Neural cell (in vitro differentiated cells): ENCODE measurements around the gene NKD1. TPM values are rescaled to one million over a fixed set of nuclear protein-coding genes. Genes with fewer than 3 reads are reported as not detected.

ENCODE experiments used
- H2AFZ ChIP-seq: fragments of 200-600, 300-800 bp; sonication (generic), shearing (Covaris generic); 2 replicates; pipeline ENCODE4 v1.6.0; 2014; ENCODE audit warnings: low read depth, mild to moderate bottlenecking, antibody characterized with exemption, low read length, moderate library complexity
- H3F3A ChIP-seq: fragments of 200-600 bp; shearing (Covaris generic); 2 replicates; pipeline ENCODE4 v1.6.1; 2016; ENCODE audit warnings: mild to moderate bottlenecking, moderate library complexity, mixed read lengths, antibody characterized with exemption, low read length; ENCODE audit not compliant: insufficient read depth, poor library complexity, severe bottlenecking
- H3K27ac ChIP-seq: fragments of 200-600, 300-800 bp; sonication (generic), shearing (Covaris generic); 2 replicates; pipeline ENCODE4 v1.5.1; 2014; ENCODE audit warnings: mild to moderate bottlenecking, low read length, moderate library complexity
- H3K27me3 ChIP-seq: fragments of 300-800, 200-600 bp; sonication (generic), shearing (Covaris generic); 2 replicates; pipeline ENCODE4 v1.6.0; 2014; ENCODE audit warnings: mild to moderate bottlenecking, low read depth, low read length, moderate library complexity; ENCODE audit not compliant: insufficient read depth
- H3K36me3 ChIP-seq: fragments of 300-800, 200-600 bp; sonication (generic), shearing (Covaris generic); 2 replicates; pipeline ENCODE4 v1.5.1; 2014; ENCODE audit warnings: mild to moderate bottlenecking, antibody characterized with exemption, low read length, moderate library complexity; ENCODE audit not compliant: insufficient read depth
- H3K4me2 ChIP-seq: fragments of 300-800, 200-600 bp; sonication (generic), shearing (Covaris generic); 2 replicates; pipeline ENCODE4 v1.6.0; 2014; ENCODE audit warnings: mild to moderate bottlenecking, low read length
- H3K4me3 ChIP-seq: fragments of 300-800, 200-600 bp; sonication (generic), shearing (Covaris generic); 2 replicates; pipeline ENCODE4 v1.5.1; 2014; ENCODE audit warnings: mild to moderate bottlenecking, low read length, moderate library complexity
- H3K79me2 ChIP-seq: fragments of 200-600 bp; shearing (Covaris generic); replicated peaks from 2 replicates; pipeline ENCODE4 v1.6.0; 2014; ENCODE audit warnings: mild to moderate bottlenecking, low read length, moderate library complexity; ENCODE audit not compliant: insufficient read depth
- H3K9ac ChIP-seq: fragments of 300-800, 200-600 bp; sonication (generic), shearing (Covaris generic); 2 replicates; pipeline ENCODE4 v1.6.1; 2016; ENCODE audit warnings: mild to moderate bottlenecking, low read length, mixed read lengths
- H3K9me2 ChIP-seq: fragments of 200-600 bp; shearing (Covaris generic); 2 replicates; pipeline ENCODE4 v1.6.1; 2016; ENCODE audit warnings: mild to moderate bottlenecking, low read length, mixed read lengths; ENCODE audit not compliant: insufficient read depth
- H3K9me3 ChIP-seq: fragments of 200-600, 300-800 bp; sonication (generic), shearing (Covaris generic); 2 replicates; pipeline ENCODE4 v1.6.1; 2016; ENCODE audit warnings: mild to moderate bottlenecking, mixed run types, low read length, moderate library complexity, mixed read lengths
- H4K20me1 ChIP-seq: fragments of 200-600 bp; shearing (Covaris generic); 2 replicates; pipeline ENCODE4 v1.6.1; 2016; ENCODE audit warnings: mild to moderate bottlenecking, mixed run types; ENCODE audit not compliant: insufficient read depth
- EP300 ChIP-seq: fragments of 450-650 bp; conservative IDR thresholded peaks from 2 replicates; pipeline ENCODE4 v1.6.1; 2014; ENCODE audit warnings: antibody characterized with exemption, mild to moderate bottlenecking, moderate library complexity; ENCODE audit not compliant: poor library complexity, severe bottlenecking
- EZH2 ChIP-seq: fragments of 200-600, 300-800 bp; shearing (Covaris generic), sonication (generic); IDR thresholded peaks from 2 replicates; pipeline ENCODE4 v1.6.1; 2014; ENCODE audit warnings: antibody characterized with exemption, low read length, borderline replicate concordance, mild to moderate bottlenecking; ENCODE audit not compliant: insufficient read depth, poor library complexity, severe bottlenecking
- MXI1 ChIP-seq: fragments of 450-650 bp; conservative IDR thresholded peaks from 2 replicates; pipeline ENCODE4 v1.6.1; 2014; ENCODE audit warnings: antibody characterized with exemption, mild to moderate bottlenecking; ENCODE audit not compliant: poor library complexity, severe bottlenecking
- POLR2AphosphoS5 ChIP-seq: IDR thresholded peaks from 2 replicates; pipeline ENCODE4 v1.6.1; 2012
- RAD21 ChIP-seq: fragments of 450-650 bp; conservative IDR thresholded peaks from 2 replicates; pipeline ENCODE4 v1.6.1; 2014; ENCODE audit warnings: antibody characterized with exemption, mild to moderate bottlenecking, moderate library complexity
- SMC3 ChIP-seq: fragments of 450-650 bp; conservative IDR thresholded peaks from 2 replicates; pipeline ENCODE4 v1.6.1; 2014; ENCODE audit warnings: antibody characterized with exemption, mild to moderate bottlenecking, moderate library complexity; ENCODE audit not compliant: poor library complexity
- TAF1 ChIP-seq: IDR thresholded peaks from 2 replicates; pipeline ENCODE4 v1.6.1; 2012; ENCODE audit warnings: low read depth
- polyA plus RNA-seq: library from polyadenylated mRNA; depleted of rRNA; stranded (reverse); fragments of >200 nt; gene quantifications from 2 replicates; pipeline ENCODE4 v1.2.3, GENCODE V29; 2014
- TF ChIP-seq, protein P1 (sequence below): fragments of 450-650 bp; IDR thresholded peaks from 2 replicates; pipeline ENCODE4 v1.5.1; 2014; ENCODE audit warnings: antibody characterized with exemption, mild to moderate bottlenecking, moderate library complexity; ENCODE audit not compliant: poor library complexity, severe bottlenecking
- TF ChIP-seq, protein P2 (sequence below): IDR thresholded peaks from 2 replicates; pipeline ENCODE4 v1.6.1; 2012; ENCODE audit warnings: borderline replicate concordance

The NKD1 gene
- polyA plus RNA-seq, 1 donor from 2014 or later, result 1.1 TPM

DNA sequence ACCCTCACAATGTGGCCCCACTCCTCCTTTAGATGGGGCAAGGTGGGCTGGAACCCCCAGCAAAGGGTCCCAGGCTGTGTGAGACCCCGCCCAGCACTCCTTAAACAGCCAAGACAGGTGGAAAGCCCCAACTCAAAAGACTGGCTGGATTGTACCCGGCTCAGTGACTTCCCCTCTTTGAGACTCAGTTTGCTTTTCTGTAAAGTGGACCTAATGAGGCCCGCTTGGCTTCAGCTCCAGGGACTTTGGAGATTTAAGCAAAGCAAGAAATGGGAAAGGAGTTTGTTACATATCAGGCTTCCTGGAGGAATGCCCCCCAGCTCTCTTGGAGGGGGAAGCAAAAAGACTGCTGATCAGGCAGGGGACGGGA, 93.6 kb downstream of the NKD1 start:
- Histone ChIP-seq H3K27me3 (no peaks in the 10 kb centered on the region), H3K9me3 (no peaks in the 10 kb centered on the region), H3K4me2 (no peak overlapping the region), H3K4me3 (no peak overlapping the region), H3K36me3 (no peaks in the 10 kb centered on the region), H3K9me2 (no peaks in the 10 kb centered on the region), H3K79me2 (no peaks in the 10 kb centered on the region), H3K27ac (no peak overlapping the region), H2AFZ (no peak overlapping the region), H4K20me1 (no peaks in the 10 kb centered on the region), H3K9ac (no peak overlapping the region), H3F3A (no peaks in the 10 kb centered on the region)
- TF ChIP-seq MXI1 (no peak), POLR2AphosphoS5 (no peak), EP300 (no peak), EZH2 (no peak), RAD21 (no peak), TAF1 (no peak), SMC3 (no peak)
- TF ChIP-seq, protein P1, sequence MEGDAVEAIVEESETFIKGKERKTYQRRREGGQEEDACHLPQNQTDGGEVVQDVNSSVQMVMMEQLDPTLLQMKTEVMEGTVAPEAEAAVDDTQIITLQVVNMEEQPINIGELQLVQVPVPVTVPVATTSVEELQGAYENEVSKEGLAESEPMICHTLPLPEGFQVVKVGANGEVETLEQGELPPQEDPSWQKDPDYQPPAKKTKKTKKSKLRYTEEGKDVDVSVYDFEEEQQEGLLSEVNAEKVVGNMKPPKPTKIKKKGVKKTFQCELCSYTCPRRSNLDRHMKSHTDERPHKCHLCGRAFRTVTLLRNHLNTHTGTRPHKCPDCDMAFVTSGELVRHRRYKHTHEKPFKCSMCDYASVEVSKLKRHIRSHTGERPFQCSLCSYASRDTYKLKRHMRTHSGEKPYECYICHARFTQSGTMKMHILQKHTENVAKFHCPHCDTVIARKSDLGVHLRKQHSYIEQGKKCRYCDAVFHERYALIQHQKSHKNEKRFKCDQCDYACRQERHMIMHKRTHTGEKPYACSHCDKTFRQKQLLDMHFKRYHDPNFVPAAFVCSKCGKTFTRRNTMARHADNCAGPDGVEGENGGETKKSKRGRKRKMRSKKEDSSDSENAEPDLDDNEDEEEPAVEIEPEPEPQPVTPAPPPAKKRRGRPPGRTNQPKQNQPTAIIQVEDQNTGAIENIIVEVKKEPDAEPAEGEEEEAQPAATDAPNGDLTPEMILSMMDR, result no peak
- TF ChIP-seq, protein P2, sequence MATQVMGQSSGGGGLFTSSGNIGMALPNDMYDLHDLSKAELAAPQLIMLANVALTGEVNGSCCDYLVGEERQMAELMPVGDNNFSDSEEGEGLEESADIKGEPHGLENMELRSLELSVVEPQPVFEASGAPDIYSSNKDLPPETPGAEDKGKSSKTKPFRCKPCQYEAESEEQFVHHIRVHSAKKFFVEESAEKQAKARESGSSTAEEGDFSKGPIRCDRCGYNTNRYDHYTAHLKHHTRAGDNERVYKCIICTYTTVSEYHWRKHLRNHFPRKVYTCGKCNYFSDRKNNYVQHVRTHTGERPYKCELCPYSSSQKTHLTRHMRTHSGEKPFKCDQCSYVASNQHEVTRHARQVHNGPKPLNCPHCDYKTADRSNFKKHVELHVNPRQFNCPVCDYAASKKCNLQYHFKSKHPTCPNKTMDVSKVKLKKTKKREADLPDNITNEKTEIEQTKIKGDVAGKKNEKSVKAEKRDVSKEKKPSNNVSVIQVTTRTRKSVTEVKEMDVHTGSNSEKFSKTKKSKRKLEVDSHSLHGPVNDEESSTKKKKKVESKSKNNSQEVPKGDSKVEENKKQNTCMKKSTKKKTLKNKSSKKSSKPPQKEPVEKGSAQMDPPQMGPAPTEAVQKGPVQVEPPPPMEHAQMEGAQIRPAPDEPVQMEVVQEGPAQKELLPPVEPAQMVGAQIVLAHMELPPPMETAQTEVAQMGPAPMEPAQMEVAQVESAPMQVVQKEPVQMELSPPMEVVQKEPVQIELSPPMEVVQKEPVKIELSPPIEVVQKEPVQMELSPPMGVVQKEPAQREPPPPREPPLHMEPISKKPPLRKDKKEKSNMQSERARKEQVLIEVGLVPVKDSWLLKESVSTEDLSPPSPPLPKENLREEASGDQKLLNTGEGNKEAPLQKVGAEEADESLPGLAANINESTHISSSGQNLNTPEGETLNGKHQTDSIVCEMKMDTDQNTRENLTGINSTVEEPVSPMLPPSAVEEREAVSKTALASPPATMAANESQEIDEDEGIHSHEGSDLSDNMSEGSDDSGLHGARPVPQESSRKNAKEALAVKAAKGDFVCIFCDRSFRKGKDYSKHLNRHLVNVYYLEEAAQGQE, result no peak

DNA sequence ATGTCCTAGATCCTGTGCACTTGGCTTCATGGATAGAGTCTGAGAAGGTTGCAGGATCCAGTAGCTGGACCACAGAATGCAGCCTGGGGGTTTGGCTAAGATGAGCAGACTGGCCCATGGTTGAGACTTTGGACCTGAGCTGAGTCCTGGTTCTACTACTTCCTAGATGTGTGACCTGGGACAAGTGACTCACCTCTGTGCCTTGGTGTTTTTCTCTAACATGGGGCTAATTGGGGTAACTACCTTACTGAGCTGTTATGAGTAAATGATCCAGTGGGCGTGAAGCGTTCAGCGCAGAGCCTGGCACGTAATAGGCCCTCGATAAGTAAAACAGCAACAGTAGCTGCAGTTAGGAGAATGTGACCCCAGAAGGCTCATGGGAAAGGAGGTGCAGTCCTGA, 94.2 kb downstream of the NKD1 start:
- Histone ChIP-seq H3K27ac (no peak overlapping the region), H3K4me2 (no peak overlapping the region), H4K20me1 (no peaks in the 10 kb centered on the region), H3K36me3 (no peaks in the 10 kb centered on the region), H3K79me2 (no peaks in the 10 kb centered on the region), H3K4me3 (no peak overlapping the region), H3F3A (no peaks in the 10 kb centered on the region), H3K9me2 (no peaks in the 10 kb centered on the region), H3K9ac (no peak overlapping the region), H3K9me3 (no peaks in the 10 kb centered on the region), H3K27me3 (no peaks in the 10 kb centered on the region), H2AFZ (no peak overlapping the region)
- TF ChIP-seq, protein P1, result no peak
- TF ChIP-seq EZH2, result no peak
- TF ChIP-seq RAD21, result no peak
- TF ChIP-seq TAF1, result no peak
- no peak for TF ChIP-seq EP300
- TF ChIP-seq, protein P2, result no peak
